OCI-LY7 (cell line): ENCODE data around the gene ADM2. TPM values are rescaled to one million over a fixed set of nuclear protein-coding genes. Genes with fewer than 3 reads are reported as not detected.

Experiments
- BruUV-seq: library from RNA; stranded (reverse); fragments of 400-500 nt; replicated peaks from 2 replicates; lab custom pipeline; 2021; lab: Mats Ljungman, UMichigan
- CTCF ChIA-PET: fragments of 300-600 bp; sonication (Branson Sonifier 250); formaldehyde crosslinking; loops from one replicate; lab custom pipeline; 2022; ENCODE audit warnings: antibody characterized with exemption; ENCODE audit not compliant: unreplicated experiment; lab: Charles Lee
- POLR2A ChIA-PET: fragments of 300-600 bp; sonication (Branson Sonifier 250); formaldehyde crosslinking; loops from one replicate; lab custom pipeline; 2022; ENCODE audit warnings: antibody characterized with exemption; lab: Charles Lee
- DNase-seq: peaks from one replicate; pipeline ENCODE4 v3.0.0-alpha.2; 2015; ENCODE audit warnings: low spot score
- H2AFZ ChIP-seq: fragments of 200-600 bp; sonication (generic), shearing (Covaris generic); 2 replicates; pipeline ENCODE4 v1.6.1; 2014; ENCODE audit warnings: mild to moderate bottlenecking, antibody characterized with exemption, low read length, moderate library complexity
- H3K27ac ChIP-seq: fragments of 200-600 bp; sonication (generic); 2 replicates; pipeline ENCODE4 v1.5.1; 2014; ENCODE audit warnings: mixed run types, low read depth, mild to moderate bottlenecking, moderate library complexity, low read length, inconsistent platforms; ENCODE audit not compliant: poor library complexity, severe bottlenecking
- H3K36me3 ChIP-seq: fragments of 200-600 bp; sonication (generic); 2 replicates; pipeline ENCODE4 v1.6.1; 2014; ENCODE audit warnings: mild to moderate bottlenecking, antibody characterized with exemption, low read length, moderate library complexity, mixed read lengths; ENCODE audit not compliant: insufficient read depth
- H3K4me1 ChIP-seq: fragments of 200-600 bp; sonication (generic); 2 replicates; pipeline ENCODE4 v1.5.1; 2014; ENCODE audit warnings: mild to moderate bottlenecking, low read length; ENCODE audit not compliant: insufficient read depth, poor library complexity, severe bottlenecking
- H3K4me2 ChIP-seq: fragments of 200-600 bp; sonication (generic); 2 replicates; pipeline ENCODE4 v1.6.1; 2014; ENCODE audit warnings: mild to moderate bottlenecking, low read length
- H3K4me3 ChIP-seq: fragments of 200-600 bp; sonication (generic); 2 replicates; pipeline ENCODE4 v1.5.1; 2014; ENCODE audit warnings: mild to moderate bottlenecking, low read depth, low read length; ENCODE audit not compliant: poor library complexity, severe bottlenecking
- H3K79me2 ChIP-seq: fragments of 200-600 bp; sonication (generic); 2 replicates; pipeline ENCODE4 v1.6.1; 2016; ENCODE audit warnings: low read depth, mild to moderate bottlenecking, low read length, moderate library complexity, mixed read lengths; ENCODE audit not compliant: insufficient read depth
- H3K9me2 ChIP-seq: fragments of 200-600 bp; sonication (generic); 2 replicates; pipeline ENCODE4 v1.6.1; 2016; ENCODE audit warnings: mild to moderate bottlenecking, low read length, mixed read lengths; ENCODE audit not compliant: insufficient read depth
- H3K9me3 ChIP-seq: fragments of 200-600 bp; sonication (generic); 2 replicates; pipeline ENCODE4 v1.6.1; 2014; ENCODE audit warnings: mild to moderate bottlenecking, mixed run types, low read length, mixed read lengths
- H4K20me1 ChIP-seq: fragments of 200-600 bp; sonication (generic); 2 replicates; pipeline ENCODE4 v1.6.1; 2014; ENCODE audit warnings: mild to moderate bottlenecking, antibody characterized with exemption, low read length, moderate library complexity, mixed read lengths; ENCODE audit not compliant: insufficient read depth
- CTCF ChIP-seq: fragments of 200-600 bp; sonication (generic); conservative IDR thresholded peaks from 2 replicates; pipeline ENCODE4 v1.5.1; 2014; ENCODE audit warnings: mild to moderate bottlenecking, antibody characterized with exemption, low read length, moderate library complexity, mixed read lengths
- EZH2phosphoT487 ChIP-seq: fragments of 200-600 bp; sonication (generic); IDR thresholded peaks from 2 replicates; pipeline ENCODE4 v1.6.1; 2018; ENCODE audit warnings: low read depth, borderline replicate concordance, mild to moderate bottlenecking, mixed run types, antibody characterized with exemption, low read length, moderate library complexity, mixed read lengths
- intact Hi-C: fragments of 100-400 bp; cut with micrococcal nuclease; formaldehyde crosslinking; loops from one replicate; pipeline ENCODE4 v1.10.0; 2022; ENCODE audit not compliant: unreplicated experiment
- total RNA-seq, 2 experiments: library from RNA; depleted of rRNA in 1 of 2; stranded (reverse); fragments of >200 nt in 1 of 2; shearing (Covaris generic) in 1 of 2; gene quantifications; 2 replicates each; pipeline ENCODE4 v1.2.3, GENCODE V29; 2014 to 2022

ADM2 gene
- total RNA-seq, 2 experiments from 2014 or later: 4.3 to 7.9 TPM

- no peak overlapping the region for H3K27ac ChIP-seq
- peaks cover 17% of the 10 kb centered on the region for H3K4me1 ChIP-seq
- H3K79me2 ChIP-seq: peaks cover 64% of the 10 kb centered on the region
- H3K9me2 ChIP-seq: no peaks in the 10 kb centered on the region
- H4K20me1 ChIP-seq: peaks cover 4% of the 10 kb centered on the region; the same call in 1 of the 2 replicates
- peaks cover 64% of the 10 kb centered on the region for H3K36me3 ChIP-seq
- no peak overlapping the region for H3K4me3 ChIP-seq
- H2AFZ ChIP-seq: no peak overlapping the region
- no peaks in the 10 kb centered on the region for H3K9me3 ChIP-seq
- no peak for DNase-seq
- CTCF ChIA-PET: no interaction called here
- no TSS peak for BruUV-seq
- POLR2A ChIA-PET: no interaction called here
- intact Hi-C loops: no loop called here
- no peak overlapping the region for H3K4me2 ChIP-seq
- TF ChIP-seq CTCF: no peak
- no peak for TF ChIP-seq EZH2phosphoT487
Observed at GRCh38 chr22:50513175-50513574, 31.8 kb downstream of the ADM2 start.

GRCh38 chr22:50516068-50516467 lies 34.7 kb downstream of the ADM2 start:
- H3K79me2 ChIP-seq: peaks cover 35% of the 10 kb centered on the region
- H3K27ac ChIP-seq: no peak overlapping the region
- ChIA-PET CTCF (no interaction called here), POLR2A (interaction anchor here (1.4 kb wide), 1 partner anchor 9 kb away, joined by 3 read pairs; no protein-coding TSS in a partner anchor)
- H3K4me2 ChIP-seq: no peak overlapping the region
- no peak for DNase-seq
- peaks cover 86% of the 10 kb centered on the region for H3K36me3 ChIP-seq
- no peak overlapping the region for H3K4me3 ChIP-seq
- no peaks in the 10 kb centered on the region for H3K4me1 ChIP-seq
- intact Hi-C loops: no loop called here
- no peak for TF ChIP-seq CTCF
- TF ChIP-seq EZH2phosphoT487: no peak
- H2AFZ ChIP-seq: no peak overlapping the region
- H4K20me1 ChIP-seq: no peaks in the 10 kb centered on the region
- BruUV-seq: no TSS peak
- H3K9me3 ChIP-seq: no peaks in the 10 kb centered on the region
- H3K9me2 ChIP-seq: no peaks in the 10 kb centered on the region

DNA sequence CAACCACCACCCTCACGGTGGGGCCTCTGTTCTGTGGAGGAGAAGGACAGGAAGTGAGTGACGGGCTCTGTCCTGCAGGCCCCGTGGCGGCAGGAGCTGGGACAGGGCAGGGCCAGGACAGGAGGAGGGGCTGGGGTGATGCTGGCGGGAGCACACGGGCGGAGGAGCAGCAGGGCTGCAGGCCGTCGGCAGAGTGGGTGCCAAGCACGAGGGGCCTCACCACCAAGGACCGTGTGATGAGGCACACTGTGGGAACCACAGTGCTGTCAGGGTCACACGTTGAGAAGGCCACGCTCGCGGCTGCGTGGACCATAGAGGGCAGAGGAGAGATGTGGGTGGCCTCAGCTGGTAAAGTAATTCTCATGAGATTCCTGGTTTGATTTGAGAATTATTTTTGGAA lies 35.5 kb downstream of the ADM2 start:
- H3K4me1 ChIP-seq: no peaks in the 10 kb centered on the region
- no TSS peak for BruUV-seq
- no peak overlapping the region for H3K4me3 ChIP-seq
- H3K79me2 ChIP-seq: peaks cover 31% of the 10 kb centered on the region
- H3K27ac ChIP-seq: no peak overlapping the region
- H3K9me3 ChIP-seq: no peaks in the 10 kb centered on the region
- no peak overlapping the region for H2AFZ ChIP-seq
- intact Hi-C loops: no loop called here
- H4K20me1 ChIP-seq: no peaks in the 10 kb centered on the region
- no peak overlapping the region for H3K4me2 ChIP-seq
- H3K36me3 ChIP-seq: peaks cover 93% of the 10 kb centered on the region
- no peak for DNase-seq
- no peaks in the 10 kb centered on the region for H3K9me2 ChIP-seq
- no peak for TF ChIP-seq EZH2phosphoT487
- no peak for TF ChIP-seq CTCF
- CTCF ChIA-PET: no interaction called here
- POLR2A ChIA-PET: no interaction called here
